Ovary (tissue), 9 donors: ENCODE results near the gene PKP2. TPM values are rescaled to one million over a fixed set of nuclear protein-coding genes. Genes with fewer than 3 reads are reported as not detected.
"Not testable (repeated sequence)": the region's sequence is repeated elsewhere in the genome, so short reads cannot be mapped to it uniquely, and the experiment has no call there.

Experiments used
- DNase-seq, 5 donors: peaks; one replicate each; pipeline ENCODE4 v3.0.0-alpha.2; 2019 to 2020
- H3K27ac ChIP-seq, 2 donors: fragments of 200-600 bp; one replicate each; pipeline versions ENCODE4 v1.5.1 to v1.8.0; 2019 to 2022
- H3K27me3 ChIP-seq: fragments of 200-600 bp; one replicate; pipeline ENCODE4 v1.8.0; 2022
- H3K36me3 ChIP-seq: fragments of 200-600 bp; sonication (generic); one replicate; pipeline ENCODE4 v1.5.1; 2019
- H3K4me1 ChIP-seq: one replicate; pipeline ENCODE4 v1.8.1; 2013; ENCODE audit warnings: mild to moderate bottlenecking, moderate library complexity; ENCODE audit not compliant: insufficient read depth
- H3K4me3 ChIP-seq: fragments of 200-600 bp; sonication (generic); one replicate; pipeline ENCODE4 v1.5.1; 2017
- H3K9me3 ChIP-seq, 2 donors: fragments of 200-600 bp in 1 of 2; sonication (generic) in 1 of 2; one replicate each; pipeline versions ENCODE4 v1.5.1 to v1.8.1; 2013 to 2019; ENCODE audit warnings: mild to moderate bottlenecking in 1 of 2, moderate library complexity in 1 of 2
- CTCF ChIP-seq, 3 donors: fragments of 450-650 bp in 2 of 3; fragments of 200-600 bp in 1 of 3; IDR thresholded peaks; one replicate each; pipeline versions ENCODE4 v1.5.1 to v1.8.0; 2016 to 2022; ENCODE audit warnings: antibody characterized with exemption in 3 of 3, mild to moderate bottlenecking in 1 of 3
- EP300 ChIP-seq: sonication (generic); formaldehyde crosslinking; IDR thresholded peaks from one replicate; pipeline ENCODE4 v1.6.1; 2017; ENCODE audit warnings: antibody characterized with exemption
- POLR2A ChIP-seq: fragments of 450-650 bp; IDR thresholded peaks from one replicate; pipeline ENCODE4 v1.6.1; 2017; ENCODE audit warnings: antibody characterized with exemption, mild to moderate bottlenecking, moderate library complexity
- WGBS, 3 donors: extraction: QIAGEN DNeasy Blood & Tissue Kit in 1 of 3; methylation state at CpG; one replicate each; pipeline versions ENCODE4 v1.1.5 to v1.1.7; 2013 to 2017; 5-methylcytosine and 5-hydroxymethylcytosine counted together
- intact Hi-C, 4 donors: fragments of 100-400 bp; cut with DNase I; formaldehyde crosslinking; loops; one replicate each; pipeline versions ENCODE4 v1.11.0 to v1.15.1; 2022 to 2023
- polyA plus RNA-seq, 2 donors: library from polyadenylated mRNA; stranded (reverse); fragments of 200-250 nt in 1 of 2; fragments of 350-450 nt in 1 of 2; fragmentation: Illumina TruSeq in 1 of 2; extraction: RNeasy Lipid Tissue Mini Kit (QIAGEN cat#74804) in 1 of 2; gene quantifications; one replicate each; pipeline ENCODE4 v1.2.3, GENCODE V29; 2013 to 2014
- total RNA-seq, 7 donors: library from RNA; depleted of rRNA in 2 of 7; stranded (reverse); fragments of >200 nt in 2 of 7; fragmentation: NEBNext Ultra II Directional in 3 of 7; extraction: Animal tissue kit (Norgen Biotek cat#: 25700) in 3 of 7; gene quantifications; one replicate each; pipeline versions ENCODE4 v1.1.0 to v1.2.4, GENCODE V29; 2016 to 2023
- donor health status: DM: no; HTN: no; CAD: no; lungs with moderate emphysema.
- donor health status: DM: no; HTN: no; CAD: no.
- donor health status: Bipolar disorder and iron deficiency.
- donor health status: DM: yes; HTN: yes; CAD: no.
- donor health status: DM: no; HTN: no; CAD: no.
- donor health status: DM: yes; HTN: yes; CAD: no.

Gene PKP2
- total and polyA plus RNA-seq, 9 donors, result 7.4 to 124 (median 26.9) TPM

- Histone ChIP-seq H3K9me3 (no peaks in the 10 kb centered on the region), H3K36me3 (no peaks in the 10 kb centered on the region), H3K4me3 (peak overlapping the region; percentile 8), H3K27ac (no peak overlapping the region), H3K27me3 (no peaks in the 10 kb centered on the region), H3K4me1 (peaks cover 2% of the 10 kb centered on the region)
- intact Hi-C loops, result loop anchor here in 1 of 4 donors (10.0 kb wide), 1 partner anchor 1240 kb away; the partner anchor contains the start of gene ETFBKMT
- no peak for TF ChIP-seq POLR2A
- TF ChIP-seq CTCF (IDR thresholded peaks at IDR 0.05), result no peak
- no peak for TF ChIP-seq EP300
- no peak for DNase-seq
- 43 to 74% (median 64%) methylated on average over 2 of the region's 2 CpGs for WGBS, 3 donors
Observed at GRCh38 chr12:32894566-32894965, 2.0 kb downstream of the PKP2 start.

- no peak for DNase-seq
- H3K27me3 ChIP-seq, result no peaks in the 10 kb centered on the region
Observed at GRCh38 chr12:32893458-32893857, 3.1 kb downstream of the PKP2 start.

GRCh38 chr12:32893043-32893442, 3.5 kb downstream of the PKP2 start:
- Histone ChIP-seq H3K27ac (no peak overlapping the region), H3K36me3 (no peaks in the 10 kb centered on the region), H3K9me3 (no peaks in the 10 kb centered on the region), H3K4me1 (peaks cover 4% of the 10 kb centered on the region), H3K27me3 (no peaks in the 10 kb centered on the region), H3K4me3 (no peak overlapping the region)
- intact Hi-C loops, result loop anchor here in 1 of 4 donors (10.0 kb wide), 1 partner anchor 1238 kb away; the partner anchor contains the start of gene ETFBKMT
- no peak for DNase-seq
- no peak for TF ChIP-seq POLR2A
- no peak for TF ChIP-seq EP300
- TF ChIP-seq CTCF (IDR thresholded peaks at IDR 0.05), result no peak
- WGBS, 3 donors, result 27 to 49% (median 40%) methylated on average over 2 of the region's 2 CpGs

More at GRCh38 chr12:32893458-32893857, 3.1 kb downstream of the PKP2 start:
- no peak overlapping the region for H3K27ac ChIP-seq
- H3K36me3 ChIP-seq, result no peaks in the 10 kb centered on the region
- WGBS, 3 donors, result 13 to 35% (median 32%) methylated on average over 2 of the region's 2 CpGs
- H3K4me1 ChIP-seq, result peaks cover 4% of the 10 kb centered on the region
- TF ChIP-seq CTCF (IDR thresholded peaks at IDR 0.05) (no peak), POLR2A (no peak), EP300 (no peak)
- H3K9me3 ChIP-seq, result no peaks in the 10 kb centered on the region
- no peak overlapping the region for H3K4me3 ChIP-seq
- intact Hi-C loops, result loop anchor here in 1 of 4 donors (10.0 kb wide), 1 partner anchor 1239 kb away; the partner anchor contains the start of gene ETFBKMT

- H3K36me3 ChIP-seq, DNase-seq, H3K27me3 ChIP-seq, H3K9me3 ChIP-seq, H3K4me1 ChIP-seq, H3K4me3 ChIP-seq, H3K27ac ChIP-seq: not testable (repeated sequence)
- 91 to 99% (median 94%) methylated on average over 3 of the region's 3 CpGs for WGBS, 3 donors
- intact Hi-C loops, result loop anchor here in 1 of 4 donors (10.0 kb wide), 1 partner anchor 1238 kb away; the partner anchor contains the start of gene ETFBKMT
Observed at GRCh38 chr12:32892369-32892768, 4.2 kb downstream of the PKP2 start.

GRCh38 chr12:32891956-32892355, 4.6 kb downstream of the PKP2 start:
- 37 to 59% (median 56%) methylated on average over 5 of the region's 5 CpGs for WGBS, 3 donors
- DNase-seq, result no peak
- H3K27ac ChIP-seq, result no peak overlapping the region
- no peak for TF ChIP-seq POLR2A
- TF ChIP-seq EP300, result no peak
- no peak for TF ChIP-seq CTCF (IDR thresholded peaks at IDR 0.05)
- peaks cover 4% of the 10 kb centered on the region for H3K4me1 ChIP-seq
- intact Hi-C loops, result loop anchor here in 1 of 4 donors (10.0 kb wide), 1 partner anchor 1237 kb away; the partner anchor contains the start of gene ETFBKMT
- H3K36me3 ChIP-seq, result no peaks in the 10 kb centered on the region
- no peaks in the 10 kb centered on the region for H3K27me3 ChIP-seq
- H3K9me3 ChIP-seq, result no peaks in the 10 kb centered on the region
- no peak overlapping the region for H3K4me3 ChIP-seq
